ENCODE results near the gene NCKAP5. TPM values are rescaled to one million over a fixed set of nuclear protein-coding genes. Genes with fewer than 3 reads are reported as not detected.

NCKAP5 gene
- total RNA-seq, 1 donor from 2014 or later, result 0.55 TPM

GRCh38 chr2:133334923-133335322 is 233.3 kb downstream of the NCKAP5 start:
- DNase-seq (ENCODE audit: low read depth), result peak; percentile 33

GRCh38 chr2:133333181-133333580 is 235.1 kb downstream of the NCKAP5 start:
- DNase-seq (ENCODE audit: low read depth), result no peak

GRCh38 chr2:133331436-133331835 is 236.8 kb downstream of the NCKAP5 start:
- peak; percentile 64 for DNase-seq (ENCODE audit: low read depth)

DNA sequence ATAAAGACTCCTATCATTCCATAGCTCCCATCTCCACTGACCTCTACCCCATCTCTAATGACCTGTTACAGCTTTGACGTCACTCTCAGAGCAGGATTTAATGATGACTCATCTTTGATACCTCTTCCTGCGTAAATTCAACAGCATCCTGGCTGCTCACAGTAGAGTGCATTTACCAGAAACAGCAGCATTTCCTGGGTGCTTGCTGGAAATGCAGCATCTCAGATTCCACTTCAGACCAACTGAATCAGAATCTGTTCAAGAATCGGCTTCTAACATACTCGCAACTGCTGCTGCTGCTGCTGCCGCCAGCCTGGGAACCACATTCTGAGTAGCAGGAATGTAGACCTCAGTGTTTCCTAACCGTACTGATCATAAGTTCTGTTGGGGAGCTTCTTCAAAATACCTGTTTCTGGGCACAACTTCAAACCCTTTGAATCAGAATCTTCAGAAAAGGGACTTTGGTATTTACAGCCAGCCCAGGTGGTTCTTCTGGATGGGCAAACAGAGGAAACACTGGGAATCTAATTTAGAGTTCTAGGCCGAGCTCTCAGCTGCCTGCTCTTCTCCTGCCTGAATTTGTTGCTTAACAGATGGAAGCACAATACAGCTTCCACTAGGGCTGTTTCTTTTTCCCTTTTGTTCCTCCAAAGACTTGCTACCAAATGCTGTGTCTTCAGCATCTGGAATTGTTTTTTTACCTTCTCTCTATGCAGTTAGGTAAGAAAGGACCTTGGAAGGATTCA is 241.4 kb downstream of the NCKAP5 start:
- DNase-seq (ENCODE audit: low read depth), result peak; percentile 50

DNA sequence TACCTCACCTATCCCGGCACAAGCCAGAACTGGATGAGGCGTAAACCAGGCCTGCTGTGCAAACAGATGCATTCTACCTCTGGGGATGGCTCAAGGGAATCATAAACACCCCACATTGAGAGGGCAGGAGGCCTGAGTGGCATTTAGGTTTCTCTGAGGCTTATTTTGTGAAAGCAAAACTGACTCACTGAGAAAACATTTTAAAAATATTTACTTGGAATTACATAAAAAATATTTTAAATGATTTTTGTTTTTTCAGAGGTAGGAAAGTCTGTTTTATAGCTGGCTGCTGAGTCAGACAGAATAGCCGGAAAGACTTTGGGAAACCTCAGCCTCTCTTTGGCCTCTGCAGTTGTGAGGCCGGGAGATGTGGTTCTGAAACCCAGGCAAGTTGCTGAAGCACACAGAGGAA is 244.1 kb downstream of the NCKAP5 start:
- peak; percentile 5 for DNase-seq (ENCODE audit: low read depth)

- no peak for DNase-seq (ENCODE audit: low read depth)
Measured at GRCh38 chr2:133322909-133323308, 245.4 kb downstream of the NCKAP5 start.

GRCh38 chr2:133317178-133317577 is 251.1 kb downstream of the NCKAP5 start:
- DNase-seq (ENCODE audit: low read depth), result no peak

DNA sequence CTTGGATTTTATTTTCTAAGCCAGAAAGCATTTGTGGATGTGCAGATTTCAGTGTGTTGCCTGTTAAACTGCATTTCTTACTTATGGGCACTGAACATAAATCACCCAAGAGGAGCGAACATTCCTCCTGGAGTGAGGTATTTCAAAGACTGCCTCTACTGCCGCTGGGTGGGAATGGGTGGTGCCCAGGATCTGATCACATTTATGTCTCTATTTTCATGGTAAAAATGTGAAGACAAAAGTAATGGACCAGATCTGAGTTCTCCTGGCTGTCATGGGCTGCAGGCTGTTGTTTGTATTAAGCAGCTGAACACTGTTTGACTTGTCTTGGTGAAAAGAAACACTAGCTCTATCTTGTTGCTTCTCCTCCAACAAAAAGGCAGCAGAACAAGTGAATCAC is 251.7 kb downstream of the NCKAP5 start:
- DNase-seq (ENCODE audit: low read depth), result no peak

GRCh38 chr2:133315280-133315679 is 253.0 kb downstream of the NCKAP5 start:
- DNase-seq (ENCODE audit: low read depth), result no peak

- no peak for DNase-seq (ENCODE audit: low read depth)
Measured at GRCh38 chr2:133314795-133315194, 253.5 kb downstream of the NCKAP5 start.

GRCh38 chr2:133312038-133312729 is 256.1 kb downstream of the NCKAP5 start:
- peak; percentile 11 for DNase-seq (ENCODE audit: low read depth)

GRCh38 chr2:133306236-133306635 is 262.0 kb downstream of the NCKAP5 start:
- DNase-seq (ENCODE audit: low read depth), result no peak

DNA sequence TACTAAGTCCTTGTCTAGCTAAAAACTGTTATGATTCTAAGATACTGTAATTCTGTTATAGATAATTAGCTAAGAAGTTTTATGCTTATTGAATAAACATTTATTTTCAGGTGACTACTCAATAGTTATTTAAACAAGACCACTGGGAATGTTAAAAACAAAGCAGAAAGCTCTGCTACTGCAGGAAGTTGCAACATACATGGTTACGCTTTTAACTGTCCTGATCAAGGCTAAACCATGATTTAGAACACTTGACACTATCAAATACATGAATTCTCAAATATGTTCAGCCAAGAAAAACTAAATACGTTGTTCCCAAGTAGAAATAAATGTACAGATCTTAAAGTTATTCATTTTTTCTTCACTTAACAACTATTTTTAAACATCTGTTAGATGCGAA is 263.9 kb downstream of the NCKAP5 start:
- no peak for DNase-seq (ENCODE audit: low read depth)

- DNase-seq (ENCODE audit: low read depth), result no peak
Measured at GRCh38 chr2:133303150-133303549, 265.1 kb downstream of the NCKAP5 start.

- no peak for DNase-seq (ENCODE audit: low read depth)
Measured at GRCh38 chr2:133296401-133296800, 271.9 kb downstream of the NCKAP5 start.

- peak; percentile 43 for DNase-seq (ENCODE audit: low read depth)
Measured at GRCh38 chr2:133293544-133294353, 274.5 kb downstream of the NCKAP5 start.

GRCh38 chr2:133292259-133292658 is 276.0 kb downstream of the NCKAP5 start:
- no peak for DNase-seq (ENCODE audit: low read depth)

DNA sequence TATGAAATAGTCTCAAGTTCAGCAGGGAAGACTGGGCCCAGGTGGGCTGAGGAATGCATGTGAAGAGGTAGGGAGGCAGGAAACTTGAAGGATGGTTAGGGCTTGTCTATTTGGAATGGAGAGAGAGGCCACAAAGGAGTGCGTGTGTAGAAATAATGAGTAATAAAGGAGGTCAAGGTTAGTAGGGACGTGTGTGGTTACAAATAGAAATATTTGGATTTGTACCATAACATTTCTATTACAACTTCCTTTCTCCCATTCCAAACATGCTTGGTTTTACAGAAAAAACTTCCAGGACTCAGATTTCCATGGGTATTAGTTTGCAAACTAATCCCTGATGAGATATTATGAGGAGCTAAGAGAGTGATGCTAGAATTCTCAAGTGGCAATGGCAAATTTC is 280.6 kb downstream of the NCKAP5 start:
- peak; percentile 35 for DNase-seq (ENCODE audit: low read depth)

GRCh38 chr2:133286326-133286922 is 281.8 kb downstream of the NCKAP5 start:
- peak; percentile 82 for DNase-seq (ENCODE audit: low read depth)

- no peak for DNase-seq (ENCODE audit: low read depth)
Measured at GRCh38 chr2:133273031-133273430, 295.2 kb downstream of the NCKAP5 start.

- DNase-seq (ENCODE audit: low read depth), result peak; percentile 29
Measured at GRCh38 chr2:133271105-133271504, 297.2 kb downstream of the NCKAP5 start.

- DNase-seq (ENCODE audit: low read depth), result no peak
Measured at GRCh38 chr2:133270550-133270949, 297.7 kb downstream of the NCKAP5 start.
